D721Med (cell line): ENCODE data around the gene DRD1.

Source experiments
- DNase-seq: peaks from one replicate; pipeline ENCODE4 v3.0.0; 2011; ENCODE audit warnings: low spot score; ENCODE audit not compliant: insufficient read length
- FAIRE-seq: peaks from 2 replicates; lab custom pipeline; 2011; peaks lifted over from hg19 to GRCh38; lab: Jason Lieb, UNC
- TF ChIP-seq, protein P1 (sequence below): IDR thresholded peaks from 2 replicates; pipeline ENCODE4 v1.5.1; 2012; ENCODE audit warnings: mild to moderate bottlenecking, control low read depth; ENCODE audit not compliant: insufficient read depth; ENCODE audit errors: missing control alignments

Gene DRD1

DNA sequence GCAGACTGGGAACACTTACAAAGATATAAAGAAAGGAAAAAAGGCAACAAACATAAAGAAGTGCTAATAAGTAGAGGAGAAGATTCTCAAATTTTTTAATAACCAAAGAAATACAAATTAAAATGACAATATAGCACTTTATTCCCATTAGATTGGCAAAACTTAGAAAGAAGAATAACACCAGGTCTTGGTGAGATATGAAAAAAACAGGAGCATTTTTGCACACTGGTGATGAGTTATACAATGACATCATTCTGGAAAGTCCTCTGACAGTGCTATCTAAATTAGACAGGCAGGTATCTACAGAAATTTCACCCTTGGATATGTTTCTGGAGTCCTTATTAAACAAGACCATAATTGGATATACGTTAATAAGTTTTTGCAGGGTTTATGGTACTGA is 24.9 kb upstream of the DRD1 start:
- FAIRE-seq (no peak), DNase-seq (no peak)
- TF ChIP-seq, protein P1, sequence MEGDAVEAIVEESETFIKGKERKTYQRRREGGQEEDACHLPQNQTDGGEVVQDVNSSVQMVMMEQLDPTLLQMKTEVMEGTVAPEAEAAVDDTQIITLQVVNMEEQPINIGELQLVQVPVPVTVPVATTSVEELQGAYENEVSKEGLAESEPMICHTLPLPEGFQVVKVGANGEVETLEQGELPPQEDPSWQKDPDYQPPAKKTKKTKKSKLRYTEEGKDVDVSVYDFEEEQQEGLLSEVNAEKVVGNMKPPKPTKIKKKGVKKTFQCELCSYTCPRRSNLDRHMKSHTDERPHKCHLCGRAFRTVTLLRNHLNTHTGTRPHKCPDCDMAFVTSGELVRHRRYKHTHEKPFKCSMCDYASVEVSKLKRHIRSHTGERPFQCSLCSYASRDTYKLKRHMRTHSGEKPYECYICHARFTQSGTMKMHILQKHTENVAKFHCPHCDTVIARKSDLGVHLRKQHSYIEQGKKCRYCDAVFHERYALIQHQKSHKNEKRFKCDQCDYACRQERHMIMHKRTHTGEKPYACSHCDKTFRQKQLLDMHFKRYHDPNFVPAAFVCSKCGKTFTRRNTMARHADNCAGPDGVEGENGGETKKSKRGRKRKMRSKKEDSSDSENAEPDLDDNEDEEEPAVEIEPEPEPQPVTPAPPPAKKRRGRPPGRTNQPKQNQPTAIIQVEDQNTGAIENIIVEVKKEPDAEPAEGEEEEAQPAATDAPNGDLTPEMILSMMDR: no peak

GRCh38 chr5:175467983-175468690 is 24.2 kb upstream of the DRD1 start:
- FAIRE-seq: no peak
- DNase-seq: no peak

GRCh38 chr5:175466700-175467318 is 22.8 kb upstream of the DRD1 start:
- no peak for DNase-seq
- TF ChIP-seq, protein P1: no peak
- FAIRE-seq: no peak

More at GRCh38 chr5:175467983-175468690, 24.2 kb upstream of the DRD1 start:
- TF ChIP-seq, protein P1: no peak

DNA sequence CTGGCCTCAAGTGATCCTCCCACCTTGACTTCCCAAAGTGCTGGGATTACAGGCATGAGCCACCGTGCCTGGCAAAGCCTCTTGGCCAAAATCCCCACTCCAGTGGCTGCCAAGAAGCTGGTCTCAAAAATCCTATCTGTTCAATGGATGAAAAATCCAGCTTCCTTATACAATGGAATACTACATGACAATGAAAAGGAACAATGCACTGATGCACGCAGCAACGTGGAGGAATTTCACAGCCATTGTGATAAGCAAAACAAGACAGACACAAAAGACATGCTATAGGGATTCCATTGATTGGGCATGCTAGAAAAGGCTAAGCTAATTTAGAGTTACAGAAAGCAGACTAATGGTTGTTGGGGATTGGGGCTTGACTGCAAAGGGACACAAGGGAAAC is 21.3 kb upstream of the DRD1 start:
- TF ChIP-seq, protein P1: no peak
- FAIRE-seq (no peak), DNase-seq (no peak)

GRCh38 chr5:175464942-175465233 is 20.9 kb upstream of the DRD1 start:
- DNase-seq (no peak), FAIRE-seq (no peak)
- TF ChIP-seq, protein P1: no peak

DNA sequence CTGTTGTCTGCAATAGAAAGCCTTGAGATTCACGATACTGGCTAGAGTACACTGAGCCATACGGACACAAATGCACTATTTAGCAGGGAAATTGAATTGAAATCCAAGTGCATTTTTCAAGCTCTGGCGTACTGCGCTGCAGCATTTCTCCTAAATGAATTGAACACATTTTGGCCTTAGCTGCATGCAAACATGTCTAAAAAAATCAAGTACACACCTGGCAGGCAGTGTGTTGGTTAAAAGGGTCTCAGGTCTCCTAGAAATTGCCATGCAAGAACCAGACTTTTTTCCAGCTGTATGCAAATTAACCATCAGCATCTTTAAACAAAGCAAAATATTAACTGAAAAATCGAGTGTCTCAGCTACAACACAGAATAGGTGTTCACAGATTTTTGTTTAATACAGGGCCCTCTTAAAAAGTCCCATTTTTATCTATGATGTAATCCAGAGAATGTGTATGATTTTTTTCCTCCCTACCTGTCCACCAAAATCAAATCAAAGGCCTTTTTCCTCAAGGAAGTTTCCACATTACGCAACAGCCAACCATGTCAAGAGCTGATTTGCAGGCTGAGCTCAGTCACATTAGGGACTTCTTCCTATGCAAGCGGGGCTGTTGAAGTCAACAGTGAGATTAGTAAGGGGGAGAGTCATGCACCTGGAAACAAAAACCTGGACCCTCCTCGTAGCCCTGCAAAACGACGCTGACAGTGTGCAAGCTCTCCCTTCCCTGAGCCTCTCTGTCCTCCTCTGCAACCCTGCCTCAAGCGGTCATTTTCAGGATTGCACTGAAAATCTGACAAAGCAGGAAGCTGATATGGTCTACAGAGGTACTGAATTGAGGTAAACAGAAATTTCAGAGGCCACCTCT is 20.3 kb upstream of the DRD1 start:
- TF ChIP-seq, protein P1: peak; percentile 75
- no peak for DNase-seq
- FAIRE-seq: peak; percentile 29
